A673 (cell line): Measurements from ENCODE around the gene FRS2. TPM values are rescaled to one million over a fixed set of nuclear protein-coding genes. Genes with fewer than 3 reads are reported as not detected.

Experiments used
- BruUV-seq: library from RNA; stranded (reverse); fragments of 400-500 nt; replicated peaks from 2 replicates; lab custom pipeline; 2021; lab: Mats Ljungman, UMichigan
- CTCF ChIA-PET: fragments of 300-600 bp; sonication (Branson Sonifier 250); formaldehyde crosslinking; loops from one replicate; lab custom pipeline; 2022; ENCODE audit warnings: antibody characterized with exemption; lab: Charles Lee
- POLR2A ChIA-PET: fragments of 300-600 bp; sonication (Branson Sonifier 250); formaldehyde crosslinking; loops from one replicate; lab custom pipeline; 2022; ENCODE audit warnings: antibody characterized with exemption; ENCODE audit not compliant: low non-redundant PET; lab: Charles Lee
- DNase-seq: peaks from one replicate; pipeline ENCODE4 v3.0.0-alpha.2; 2015; ENCODE audit warnings: low spot score
- H3K27ac ChIP-seq: fragments of 200-600 bp; sonication (generic); 2 replicates; pipeline ENCODE4 v1.5.1; 2016; ENCODE audit warnings: mixed run types, low read depth, mild to moderate bottlenecking, mixed read lengths, antibody characterized with exemption, low read length; ENCODE audit not compliant: poor library complexity, severe bottlenecking
- H3K27me3 ChIP-seq: fragments of 200-600 bp; sonication (generic); replicated peaks from 2 replicates; pipeline ENCODE4 v1.6.1; 2017; ENCODE audit warnings: mixed run types, low read depth, mild to moderate bottlenecking, mixed read lengths, antibody characterized with exemption, low read length; ENCODE audit not compliant: insufficient read depth, poor library complexity
- H3K36me3 ChIP-seq: fragments of 200-600 bp; sonication (generic); 2 replicates; pipeline ENCODE4 v1.6.1; 2016; ENCODE audit warnings: mixed run types, mild to moderate bottlenecking, mixed read lengths, antibody characterized with exemption, low read length; ENCODE audit not compliant: insufficient read depth, poor library complexity, severe bottlenecking
- H3K4me1 ChIP-seq: fragments of 200-600 bp; sonication (generic); 2 replicates; pipeline ENCODE4 v1.6.1; 2017; ENCODE audit warnings: mixed run types, mild to moderate bottlenecking, mixed read lengths, antibody characterized with exemption, low read length; ENCODE audit not compliant: insufficient read depth, poor library complexity, severe bottlenecking
- H3K4me3 ChIP-seq: fragments of 200-600 bp; sonication (generic); 2 replicates; pipeline ENCODE4 v1.5.1; 2016; ENCODE audit warnings: low read depth, mixed run types, mild to moderate bottlenecking, mixed read lengths, low read length; ENCODE audit not compliant: poor library complexity, severe bottlenecking
- H3K9me3 ChIP-seq: fragments of 200-600 bp; sonication (generic); 2 replicates; pipeline ENCODE4 v1.6.1; 2016; ENCODE audit warnings: mixed run types, low read depth, mild to moderate bottlenecking, mixed read lengths, antibody characterized with exemption, low read length; ENCODE audit not compliant: poor library complexity, severe bottlenecking
- EZH2 ChIP-seq: fragments of 200-600 bp; sonication (generic); IDR thresholded peaks from 2 replicates; pipeline ENCODE4 v1.6.1; 2017; ENCODE audit warnings: borderline replicate concordance, low read depth, mild to moderate bottlenecking, mixed read lengths, antibody characterized with exemption, low read length; ENCODE audit not compliant: poor library complexity, severe bottlenecking
- intact Hi-C: fragments of 100-400 bp; cut with micrococcal nuclease; formaldehyde crosslinking; loops from one replicate; pipeline ENCODE4 v1.10.0; 2022; ENCODE audit not compliant: unreplicated experiment
- total RNA-seq: library from RNA; stranded (reverse); gene quantifications from 2 replicates; pipeline ENCODE4 v1.2.3, GENCODE V29; 2021
- TF ChIP-seq, protein P1 (sequence below): fragments of 300-800, 200-600 bp; sonication (generic); conservative IDR thresholded peaks from 2 replicates; pipeline ENCODE4 v1.5.1; 2017; ENCODE audit warnings: low read depth, mild to moderate bottlenecking, antibody characterized with exemption, low read length, moderate library complexity, mixed read lengths

Gene FRS2
- total RNA-seq, 1 experiment from 2014 or later = 34.5 TPM

DNA sequence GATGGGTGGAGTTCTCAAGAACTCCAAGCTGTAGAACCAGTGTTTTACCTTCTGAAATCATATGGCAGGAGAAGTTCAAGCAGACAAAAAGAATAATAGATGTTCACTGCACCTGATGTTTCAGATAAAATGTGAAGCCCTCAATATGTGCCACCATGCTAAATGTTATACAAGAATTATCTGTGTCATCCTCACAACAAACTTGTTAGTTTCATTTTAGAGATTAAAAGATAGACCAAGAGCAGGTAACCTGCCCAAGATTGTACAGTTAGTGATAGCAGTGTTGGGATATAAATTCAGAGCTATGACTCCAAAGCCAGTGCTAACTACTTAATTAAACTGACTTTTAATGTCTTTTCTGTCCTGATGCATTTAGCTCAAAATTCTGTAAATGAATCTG, 44.7 kb downstream of the FRS2 start:
- Histone ChIP-seq H3K27ac (no peak overlapping the region), H3K4me1 (peaks cover 28% of the 10 kb centered on the region), H3K4me3 (no peak overlapping the region), H3K27me3 (no peaks in the 10 kb centered on the region), H3K9me3 (no peaks in the 10 kb centered on the region), H3K36me3 (no peaks in the 10 kb centered on the region)
- CTCF ChIA-PET = no interaction called here
- BruUV-seq = no TSS peak
- POLR2A ChIA-PET = interaction anchor here (0.5 kb wide), 1 partner anchor 269 kb away, joined by 3 read pairs; no protein-coding TSS in a partner anchor
- no peak for TF ChIP-seq EZH2
- TF ChIP-seq, protein P1, sequence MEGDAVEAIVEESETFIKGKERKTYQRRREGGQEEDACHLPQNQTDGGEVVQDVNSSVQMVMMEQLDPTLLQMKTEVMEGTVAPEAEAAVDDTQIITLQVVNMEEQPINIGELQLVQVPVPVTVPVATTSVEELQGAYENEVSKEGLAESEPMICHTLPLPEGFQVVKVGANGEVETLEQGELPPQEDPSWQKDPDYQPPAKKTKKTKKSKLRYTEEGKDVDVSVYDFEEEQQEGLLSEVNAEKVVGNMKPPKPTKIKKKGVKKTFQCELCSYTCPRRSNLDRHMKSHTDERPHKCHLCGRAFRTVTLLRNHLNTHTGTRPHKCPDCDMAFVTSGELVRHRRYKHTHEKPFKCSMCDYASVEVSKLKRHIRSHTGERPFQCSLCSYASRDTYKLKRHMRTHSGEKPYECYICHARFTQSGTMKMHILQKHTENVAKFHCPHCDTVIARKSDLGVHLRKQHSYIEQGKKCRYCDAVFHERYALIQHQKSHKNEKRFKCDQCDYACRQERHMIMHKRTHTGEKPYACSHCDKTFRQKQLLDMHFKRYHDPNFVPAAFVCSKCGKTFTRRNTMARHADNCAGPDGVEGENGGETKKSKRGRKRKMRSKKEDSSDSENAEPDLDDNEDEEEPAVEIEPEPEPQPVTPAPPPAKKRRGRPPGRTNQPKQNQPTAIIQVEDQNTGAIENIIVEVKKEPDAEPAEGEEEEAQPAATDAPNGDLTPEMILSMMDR = no peak
- DNase-seq = no peak
- intact Hi-C loops = no loop called here

DNA sequence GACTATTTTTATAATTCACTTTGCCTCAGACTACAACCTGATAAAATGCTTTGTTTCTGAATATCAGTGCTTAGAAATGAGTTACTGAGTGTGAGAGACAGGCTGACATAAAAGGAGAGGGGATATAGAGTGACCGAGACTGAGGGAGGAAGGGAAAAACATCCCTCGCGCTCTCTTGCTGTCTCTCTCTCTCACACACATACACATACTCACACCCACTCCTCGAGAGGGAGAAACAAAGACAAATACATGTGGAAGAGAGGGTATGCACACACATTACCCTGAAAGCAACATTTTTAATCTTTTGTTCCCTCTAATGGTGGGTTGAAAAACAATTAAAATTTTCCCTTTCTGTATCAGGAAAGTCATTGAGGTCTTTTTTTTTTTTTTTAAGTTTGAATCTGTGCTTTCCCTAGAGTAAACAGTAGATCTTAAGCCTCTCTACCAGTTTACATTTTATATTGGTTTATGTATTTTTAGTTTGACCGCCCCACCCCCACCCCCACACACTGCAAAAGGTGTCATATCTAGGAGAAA, 45.3 kb downstream of the FRS2 start:
- Histone ChIP-seq H3K27me3 (no peaks in the 10 kb centered on the region), H3K36me3 (no peaks in the 10 kb centered on the region), H3K9me3 (peaks cover 5% of the 10 kb centered on the region), H3K27ac (no peak overlapping the region), H3K4me3 (no peak overlapping the region), H3K4me1 (peaks cover 22% of the 10 kb centered on the region)
- BruUV-seq = no TSS peak
- no peak for DNase-seq
- TF ChIP-seq, protein P1 = no peak
- no peak for TF ChIP-seq EZH2
- POLR2A ChIA-PET = interaction anchor here (0.6 kb wide), 1 partner anchor 232 kb away, joined by 4 read pairs; no protein-coding TSS in a partner anchor
- intact Hi-C loops = no loop called here
- CTCF ChIA-PET = interaction anchor here (0.6 kb wide), 1 partner anchor 87 kb away, joined by 4 read pairs; no protein-coding TSS in a partner anchor

DNA sequence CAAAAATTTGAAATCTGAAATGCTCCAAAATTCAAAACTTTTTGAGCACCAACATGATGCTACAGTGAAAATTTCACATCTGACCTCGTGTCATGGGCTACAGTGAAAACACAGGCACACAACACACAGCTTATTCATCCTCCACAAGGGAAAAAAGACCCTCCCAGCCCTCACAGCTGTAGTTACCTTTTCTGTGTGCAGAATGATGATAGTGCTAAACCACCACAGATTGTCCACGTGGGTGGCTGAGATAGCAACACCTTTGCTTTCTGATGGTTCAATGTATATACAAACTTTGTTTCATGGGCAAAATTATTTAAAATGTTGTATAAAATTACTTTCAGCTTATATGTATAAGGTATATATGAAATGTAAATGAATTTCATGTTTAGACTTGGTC, 46.8 kb downstream of the FRS2 start:
- Histone ChIP-seq H3K4me3 (no peak overlapping the region), H3K9me3 (peaks cover 9% of the 10 kb centered on the region), H3K27me3 (no peaks in the 10 kb centered on the region), H3K36me3 (no peaks in the 10 kb centered on the region), H3K27ac (no peak overlapping the region), H3K4me1 (peaks cover 13% of the 10 kb centered on the region)
- no TSS peak for BruUV-seq
- DNase-seq = no peak
- intact Hi-C loops = no loop called here
- no peak for TF ChIP-seq EZH2
- TF ChIP-seq, protein P1 = no peak
- ChIA-PET CTCF (no interaction called here), POLR2A (no interaction called here)
